H1 (cell line): ENCODE measurements around the gene PLAA. TPM values are rescaled to one million over a fixed set of nuclear protein-coding genes. Genes with fewer than 3 reads are reported as not detected.

Source experiments
- CTCF ChIA-PET: fragments of 300-600 bp; sonication (Branson Sonifier 250); formaldehyde crosslinking; loops from one replicate; lab custom pipeline; 2021; ENCODE audit not compliant: partially characterized antibody; lab: Charles Lee
- POLR2A ChIA-PET: fragments of 300-600 bp; sonication (Branson Sonifier 250); formaldehyde crosslinking; loops from one replicate; lab custom pipeline; 2021; ENCODE audit warnings: inconsistent platforms; ENCODE audit not compliant: partially characterized antibody; lab: Charles Lee
- DNase-seq, 2 experiments: peaks; one replicate each; pipeline versions ENCODE4 v3.0.0 to v3.0.0-alpha.2; 2010 to 2022; ENCODE audit warnings: low spot score in 2 of 2, low read depth in 1 of 2, mixed read lengths in 1 of 2
- FAIRE-seq: peaks from 2 replicates; lab custom pipeline; 2011; peaks lifted over from hg19 to GRCh38; lab: Jason Lieb, UNC
- H2AFZ ChIP-seq: 2 replicates; pipeline ENCODE4 v1.8.1; 2012; ENCODE audit warnings: low read length, inconsistent platforms
- H2AK5ac ChIP-seq: 2 replicates; pipeline ENCODE4 v1.6.1; 2013; ENCODE audit warnings: low read depth, low read length
- H2BK120ac ChIP-seq: replicated peaks from 2 replicates; pipeline ENCODE3; 2013; ENCODE audit warnings: low read depth, low read length, inconsistent platforms
- H2BK12ac ChIP-seq: 2 replicates; pipeline ENCODE4 v1.6.1; 2013; ENCODE audit warnings: low read depth, low read length
- H2BK15ac ChIP-seq: 2 replicates; pipeline ENCODE4 v1.6.1; 2013; ENCODE audit warnings: low read length
- H2BK20ac ChIP-seq: 2 replicates; pipeline ENCODE4 v1.6.1; 2013; ENCODE audit warnings: low read length
- H2BK5ac ChIP-seq: 2 replicates; pipeline ENCODE4 v1.6.1; 2013; ENCODE audit warnings: low read depth, low read length
- H3K14ac ChIP-seq: 2 replicates; pipeline ENCODE4 v1.6.1; 2013; ENCODE audit warnings: inconsistent platforms; ENCODE audit not compliant: insufficient read length
- H3K18ac ChIP-seq: 2 replicates; pipeline ENCODE4 v1.6.1; 2013; ENCODE audit warnings: low read length; ENCODE audit errors: extremely low read depth
- H3K23ac ChIP-seq: 2 replicates; pipeline ENCODE4 v1.6.1; 2013; ENCODE audit warnings: inconsistent platforms; ENCODE audit not compliant: insufficient read length
- H3K23me2 ChIP-seq: 2 replicates; pipeline ENCODE4 v1.6.1; 2013; ENCODE audit warnings: low read depth, low read length
- H3K27ac ChIP-seq: 2 replicates; pipeline ENCODE4 v1.6.1; 2011; ENCODE audit warnings: low read depth, low read length, inconsistent platforms
- H3K27me3 ChIP-seq, 4 experiments: replicated peaks in 1 of 4; 1 replicate in 1 of 4; 2 replicates in 3 of 4; pipeline versions ENCODE4 v1.6.1 to v1.8.1; 2011 to 2013; ENCODE audit warnings: low read length in 3 of 4, mild to moderate bottlenecking in 3 of 4, inconsistent platforms in 2 of 4, mixed read lengths in 2 of 4, moderate library complexity in 1 of 4; ENCODE audit not compliant: control insufficient read depth in 3 of 4, insufficient read depth in 3 of 4; ENCODE audit errors: extremely low read depth in 1 of 4
- H3K36me3 ChIP-seq, 4 experiments: 2 replicates each; pipeline versions ENCODE4 v1.6.1 to v1.8.1; 2011 to 2013; ENCODE audit warnings: mild to moderate bottlenecking in 4 of 4, low read length in 3 of 4, moderate library complexity in 2 of 4, control low read depth in 1 of 4, inconsistent platforms in 1 of 4; ENCODE audit not compliant: insufficient read depth in 4 of 4, control insufficient read depth in 2 of 4
- H3K4ac ChIP-seq: replicated peaks from 2 replicates; pipeline ENCODE3; 2013; ENCODE audit warnings: low read length, low read depth, mixed read lengths, inconsistent platforms; ENCODE audit not compliant: insufficient read length
- H3K4me1 ChIP-seq, 4 experiments: replicated peaks in 1 of 4; 1 replicate in 1 of 4; 2 replicates in 3 of 4; pipeline versions ENCODE4 v1.6.1 to v1.8.1; 2011 to 2013; ENCODE audit warnings: low read length in 3 of 4, inconsistent platforms in 2 of 4, mixed read lengths in 1 of 4; ENCODE audit not compliant: insufficient read depth in 4 of 4, control insufficient read depth in 3 of 4
- H3K4me2 ChIP-seq, 2 experiments: 2 replicates each; pipeline versions ENCODE4 v1.6.1 to v1.8.1; 2011 to 2013; ENCODE audit warnings: low read depth in 2 of 2, low read length in 2 of 2, control low read depth in 1 of 2, inconsistent platforms in 1 of 2, mild to moderate bottlenecking in 1 of 2; ENCODE audit not compliant: insufficient read depth in 1 of 2
- H3K4me3 ChIP-seq, 4 experiments: fragments of 200-600, 300-600 bp in 1 of 4; sonication (generic), shearing (Covaris generic), sonication (Bioruptor Twin) in 1 of 4; 2 replicates each; pipeline versions ENCODE4 v1.5.1 to v1.8.1; 2011 to 2016; ENCODE audit warnings: low read length in 4 of 4, low read depth in 3 of 4, control low read depth in 2 of 4, inconsistent platforms in 2 of 4, mild to moderate bottlenecking in 2 of 4, mixed read lengths in 1 of 4, moderate library complexity in 1 of 4; ENCODE audit not compliant: insufficient read depth in 2 of 4; ENCODE audit errors: extremely low read depth in 1 of 4
- H3K56ac ChIP-seq: replicated peaks from 2 replicates; pipeline ENCODE3; 2013; ENCODE audit warnings: low read depth, mild to moderate bottlenecking, mixed read lengths, low read length, inconsistent platforms; ENCODE audit not compliant: insufficient read length
- H3K79me1 ChIP-seq: 2 replicates; pipeline ENCODE4 v1.6.1; 2013; ENCODE audit warnings: low read depth, low read length, control low read depth
- H3K79me2 ChIP-seq, 2 experiments: 2 replicates each; pipeline versions ENCODE4 v1.6.1 to v1.8.1; 2012 to 2013; ENCODE audit warnings: low read length in 2 of 2, mild to moderate bottlenecking in 2 of 2, inconsistent platforms in 1 of 2; ENCODE audit not compliant: insufficient read depth in 2 of 2, control insufficient read depth in 1 of 2
- H3K9ac ChIP-seq, 4 experiments: replicated peaks in 1 of 4; 1 replicate in 1 of 4; 2 replicates in 3 of 4; pipeline versions ENCODE4 v1.6.1 to v1.8.1; 2011 to 2013; ENCODE audit warnings: low read depth in 3 of 4, low read length in 3 of 4, control low read depth in 2 of 4, mild to moderate bottlenecking in 2 of 4, moderate library complexity in 2 of 4, inconsistent platforms in 1 of 4; ENCODE audit errors: extremely low read depth in 1 of 4
- H3K9me3 ChIP-seq, 2 experiments: 2 replicates each; pipeline versions ENCODE4 v1.6.1 to v1.8.1; 2012 to 2013; ENCODE audit warnings: mild to moderate bottlenecking in 2 of 2, moderate library complexity in 2 of 2, control low read depth in 1 of 2, inconsistent platforms in 1 of 2, low read depth in 1 of 2, low read length in 1 of 2, mixed read lengths in 1 of 2; ENCODE audit not compliant: insufficient read depth in 2 of 2
- H4K20me1 ChIP-seq, 2 experiments: replicated peaks in 1 of 2; 2 replicates each; pipeline versions ENCODE3 to v1.8.1; 2011 to 2013; ENCODE audit warnings: inconsistent platforms in 2 of 2, low read length in 2 of 2, mild to moderate bottlenecking in 1 of 2; ENCODE audit not compliant: insufficient read depth in 2 of 2, control insufficient read depth in 1 of 2
- H4K5ac ChIP-seq: 2 replicates; pipeline ENCODE4 v1.6.1; 2013; ENCODE audit warnings: low read length, low read depth, mixed read lengths, inconsistent platforms; ENCODE audit not compliant: insufficient read length
- H4K8ac ChIP-seq: 2 replicates; pipeline ENCODE4 v1.8.0; 2013; ENCODE audit warnings: mild to moderate bottlenecking, moderate library complexity, low read length, inconsistent platforms; ENCODE audit not compliant: insufficient read depth; ENCODE audit errors: extremely low read depth
- H4K91ac ChIP-seq: replicated peaks from 2 replicates; pipeline ENCODE3; 2013; ENCODE audit warnings: low read length, mixed read lengths, inconsistent platforms; ENCODE audit not compliant: insufficient read length
- BRCA1 ChIP-seq: IDR thresholded peaks from 2 replicates; pipeline ENCODE4 v1.6.1; 2012; ENCODE audit warnings: low read depth, low read length, improper control_type of control experiment
- CTBP2 ChIP-seq: IDR thresholded peaks from 2 replicates; pipeline ENCODE4 v1.7.0; 2011; ENCODE audit warnings: borderline replicate concordance, mild to moderate bottlenecking, moderate library complexity, mixed read lengths, low read length; ENCODE audit not compliant: insufficient read depth, insufficient read length
- EGR1 ChIP-seq: IDR thresholded peaks from 2 replicates; pipeline ENCODE4 v1.6.1; 2011; ENCODE audit warnings: low read depth, low read length, borderline replicate concordance
- HDAC6 ChIP-seq: IDR thresholded peaks from one replicate; pipeline ENCODE4 v1.7.1; 2012; ENCODE audit warnings: low read depth, mild to moderate bottlenecking, inconsistent platforms, low read length, moderate library complexity
- JUND ChIP-seq: IDR thresholded peaks from 2 replicates; pipeline ENCODE4 v1.6.1; 2011; ENCODE audit warnings: mild to moderate bottlenecking, improper control_type of control experiment, low read length
- SIX5 ChIP-seq: IDR thresholded peaks from 2 replicates; pipeline ENCODE4 v1.6.1; 2011; ENCODE audit warnings: mild to moderate bottlenecking, low read depth, low read length
- WGBS, 2 experiments: shearing (Covaris generic) in 1 of 2; methylation state at CpG; one replicate each; pipeline versions ENCODE4 v1.1.6 to v1.1.7; 2013 to 2015; ENCODE audit warnings: low lambda C conversion rate in 2 of 2, mixed read lengths in 2 of 2, inconsistent platforms in 1 of 2, low coverage in 1 of 2, missing lambda C conversion rate in 1 of 2; ENCODE audit not compliant: insufficient replicate concordance in 2 of 2, insufficient coverage in 1 of 2, insufficient read length in 1 of 2; ENCODE audit errors: extremely low coverage in 1 of 2, missing lambda C conversion rate in 1 of 2; 5-methylcytosine and 5-hydroxymethylcytosine counted together
- polyA plus RNA-seq, 7 experiments: library from polyadenylated mRNA; depleted of rRNA in 3 of 7; stranded (reverse) in 5 of 7; unstranded in 2 of 7; fragments of >200 nt in 5 of 7; fragments of 200-250 nt in 2 of 7; gene quantifications; 1 replicate in 5 of 7; 2 replicates in 1 of 7; 4 replicates in 1 of 7; pipeline versions ENCODE4 v1.2.1 to v1.2.3, GENCODE V29; 2011 to 2013; ENCODE audit warnings: missing spikeins in 2 of 7, mixed read lengths in 2 of 7
- total RNA-seq: library from RNA; stranded (reverse); fragmentation: NEBNext Ultra II Directional; extraction: Animal tissue kit (Norgen Biotek cat#: 25700); gene quantifications from 2 replicates; pipeline ENCODE4 v1.2.1, GENCODE V29; 2021

The PLAA gene
- total and polyA plus RNA-seq, 2 of the 8 experiments (the other 6 are each of a cell fraction or from before 2014, with no cell fraction given), result 19.2 to 64.2 TPM

DNA sequence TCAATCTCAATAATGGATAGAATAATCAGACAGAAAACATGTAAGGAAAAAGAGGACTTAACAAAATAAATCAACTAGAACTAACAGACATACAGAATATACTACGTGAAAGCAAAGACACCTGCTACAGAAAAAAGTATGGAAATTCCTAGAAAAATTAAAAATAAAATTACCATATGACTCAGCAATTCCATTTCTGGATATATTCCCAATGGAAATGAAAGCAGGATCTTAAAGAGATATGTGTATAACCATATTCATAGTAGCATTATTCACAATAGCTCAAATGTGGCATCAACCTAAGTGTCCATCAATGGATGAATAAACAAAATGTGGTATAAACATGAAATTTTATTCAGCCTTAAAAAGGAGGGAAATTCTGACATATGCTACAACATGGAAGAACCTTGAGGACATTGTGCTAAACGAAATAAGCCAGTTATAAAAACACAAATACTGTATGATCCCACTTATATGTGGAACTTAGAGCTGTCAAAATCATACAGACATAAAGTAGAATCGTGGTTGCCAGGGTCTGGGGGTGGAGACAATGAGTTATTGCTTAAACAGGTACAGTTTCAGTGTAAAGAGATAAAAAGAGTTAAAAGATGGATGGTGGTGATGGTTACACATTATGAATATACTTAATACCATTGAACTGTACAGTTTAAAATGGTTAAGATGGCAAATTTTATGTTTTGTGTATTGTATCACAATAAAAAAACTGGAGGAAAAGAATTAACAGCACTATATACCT lies 6.9 kb downstream of the PLAA start:
- Histone ChIP-seq H3K79me2 (peaks cover 36 to 98% of the 10 kb centered on the region in 2 experiments), H2BK5ac (no peak overlapping the region), H3K9ac (no peak overlapping the region), H3K23ac (no peak overlapping the region), H3K79me1 (peaks cover 12% of the 10 kb centered on the region), H4K5ac (no peak overlapping the region), H3K23me2 (peaks cover 2% of the 10 kb centered on the region; the same call in 1 of the 2 replicates), H3K4ac (no peak overlapping the region), H3K27ac (no peak overlapping the region), H2AFZ (no peak overlapping the region), H2BK15ac (no peak overlapping the region), H3K36me3 (no peaks in the 10 kb centered on the region; a peak in 1 of 8 replicates), H3K14ac (no peak overlapping the region), H3K56ac (no peak overlapping the region), H2BK12ac (no peak overlapping the region), H3K4me1 (peaks cover 0 to 6% (median 4%) of the 10 kb centered on the region in 4 experiments; a peak in 5 of 7 replicates), H3K27me3 (no peaks in the 10 kb centered on the region), H4K20me1 (peaks cover 0 to 6% of the 10 kb centered on the region in 2 experiments), H3K4me2 (no peak overlapping the region), H4K8ac (no peak overlapping the region), H3K18ac (no peak overlapping the region), H2AK5ac (no peak overlapping the region), H4K91ac (no peak overlapping the region), H3K4me3 (no peak overlapping the region), H2BK120ac (no peak overlapping the region), H2BK20ac (no peak overlapping the region), H3K9me3 (peaks cover 0 to 3% of the 10 kb centered on the region in 2 experiments; a peak in 1 of 4 replicates)
- WGBS, 2 experiments, result 92% methylated on average over 3 of the region's 3 CpGs; no CpG with 5 or more reads in 1 of the 2 experiments
- TF ChIP-seq SIX5 (no peak), BRCA1 (no peak), CTBP2 (no peak), JUND (no peak), EGR1 (no peak), HDAC6 (no peak)
- ChIA-PET CTCF (interaction anchor here (0.6 to 1.5 kb wide), 2 partner anchors 9 to 36 kb away, joined by 3 read pairs; no protein-coding TSS in a partner anchor), POLR2A (no interaction called here)
- DNase-seq (no peak), FAIRE-seq (peak; percentile 60)
